Mesenchymal stem cell (in vitro differentiated cells and primary cell): ENCODE results near the gene NDST1.

Experiments used
- DNase-seq: peaks from one replicate; pipeline ENCODE4 v3.0.0-alpha.2; 2013
- H2AFZ ChIP-seq: one replicate; pipeline ENCODE4 v1.6.1; 2013; ENCODE audit warnings: low read depth, mild to moderate bottlenecking, control low read depth, inconsistent platforms, low read length, moderate library complexity
- H2AK5ac ChIP-seq: 2 replicates; pipeline ENCODE4 v1.6.1; 2013; ENCODE audit warnings: low read length, moderate library complexity, mild to moderate bottlenecking, inconsistent platforms; ENCODE audit not compliant: severe bottlenecking
- H2BK120ac ChIP-seq: one replicate; pipeline ENCODE4 v1.6.1; 2013; ENCODE audit warnings: low read depth, mild to moderate bottlenecking, inconsistent platforms, low read length, moderate library complexity
- H2BK12ac ChIP-seq, 2 experiments: one replicate each; pipeline ENCODE4 v1.6.1; 2013; ENCODE audit warnings: inconsistent platforms in 2 of 2, low read length in 2 of 2, mild to moderate bottlenecking in 2 of 2, moderate library complexity in 2 of 2, control low read depth in 1 of 2
- H2BK15ac ChIP-seq: one replicate; pipeline ENCODE4 v1.6.1; 2013; ENCODE audit warnings: mild to moderate bottlenecking, low read depth, inconsistent platforms; ENCODE audit not compliant: poor library complexity, severe bottlenecking
- H2BK5ac ChIP-seq: 2 replicates; pipeline ENCODE4 v1.6.1; 2013; ENCODE audit warnings: low read depth, mild to moderate bottlenecking, low read length, control low read depth, inconsistent platforms; ENCODE audit not compliant: poor library complexity, severe bottlenecking
- H3K14ac ChIP-seq, 2 experiments: one replicate each; pipeline ENCODE4 v1.6.1; 2013; ENCODE audit warnings: inconsistent platforms in 2 of 2, low read length in 2 of 2, control low read depth in 1 of 2, mild to moderate bottlenecking in 1 of 2, moderate library complexity in 1 of 2
- H3K18ac ChIP-seq, 2 experiments: one replicate each; pipeline ENCODE4 v1.6.1; 2013; ENCODE audit warnings: inconsistent platforms in 2 of 2, low read length in 2 of 2, control low read depth in 1 of 2, low read depth in 1 of 2, mild to moderate bottlenecking in 1 of 2
- H3K23ac ChIP-seq, 2 experiments: one replicate each; pipeline ENCODE4 v1.6.1; 2013; ENCODE audit warnings: inconsistent platforms in 2 of 2, low read length in 2 of 2, mild to moderate bottlenecking in 2 of 2, moderate library complexity in 2 of 2, control low read depth in 1 of 2
- H3K27ac ChIP-seq: 2 replicates; pipeline ENCODE4 v1.5.1; 2013; ENCODE audit warnings: mild to moderate bottlenecking, moderate library complexity, low read length, control low read depth, inconsistent platforms; ENCODE audit not compliant: poor library complexity, severe bottlenecking
- H3K27me3 ChIP-seq, 2 experiments: 2 replicates each; pipeline versions ENCODE4 v1.6.1 to v1.7.0; 2013; ENCODE audit warnings: low read length in 2 of 2, mild to moderate bottlenecking in 2 of 2, moderate library complexity in 2 of 2, control low read depth in 1 of 2, inconsistent platforms in 1 of 2; ENCODE audit not compliant: control insufficient read depth in 1 of 2, insufficient read depth in 1 of 2
- H3K36me3 ChIP-seq, 2 experiments: 2 replicates each; pipeline versions ENCODE4 v1.6.1 to v1.7.0; 2013; ENCODE audit warnings: low read length in 2 of 2, control low read depth in 1 of 2, inconsistent platforms in 1 of 2, low read depth in 1 of 2, mild to moderate bottlenecking in 1 of 2; ENCODE audit not compliant: insufficient read depth in 2 of 2, control insufficient read depth in 1 of 2
- H3K4ac ChIP-seq, 2 experiments: one replicate each; pipeline ENCODE4 v1.6.1; 2013; ENCODE audit warnings: inconsistent platforms in 2 of 2, low read length in 2 of 2, mild to moderate bottlenecking in 2 of 2, moderate library complexity in 2 of 2, control low read depth in 1 of 2, low read depth in 1 of 2
- H3K4me1 ChIP-seq: 2 replicates; pipeline ENCODE4 v1.6.1; 2013; ENCODE audit warnings: low read depth, low read length, control low read depth; ENCODE audit not compliant: control insufficient read depth, insufficient read depth
- H3K4me2 ChIP-seq: 2 replicates; pipeline ENCODE4 v1.6.1; 2013; ENCODE audit warnings: low read length, mild to moderate bottlenecking, inconsistent platforms; ENCODE audit not compliant: poor library complexity, severe bottlenecking
- H3K4me3 ChIP-seq, 2 experiments: 2 replicates each; pipeline versions ENCODE4 v1.5.1 to v1.7.0; 2013; ENCODE audit warnings: low read length in 2 of 2, mild to moderate bottlenecking in 2 of 2, control low read depth in 1 of 2, low read depth in 1 of 2; ENCODE audit not compliant: insufficient read depth in 1 of 2
- H3K79me1 ChIP-seq: replicated peaks from 2 replicates; pipeline ENCODE4 v1.6.1; 2013; ENCODE audit warnings: mild to moderate bottlenecking, control low read depth, low read length, inconsistent platforms; ENCODE audit not compliant: poor library complexity, severe bottlenecking
- H3K9ac ChIP-seq: 2 replicates; pipeline ENCODE4 v1.7.0; 2013; ENCODE audit warnings: mild to moderate bottlenecking, low read length, moderate library complexity
- H3K9me3 ChIP-seq: 2 replicates; pipeline ENCODE4 v1.7.0; 2013; ENCODE audit warnings: mild to moderate bottlenecking, low read length; ENCODE audit not compliant: control insufficient read depth
- H4K8ac ChIP-seq: one replicate; pipeline ENCODE4 v1.6.1; 2013; ENCODE audit warnings: inconsistent platforms, mild to moderate bottlenecking, low read length, moderate library complexity
- H4K91ac ChIP-seq: one replicate; pipeline ENCODE4 v1.6.1; 2013; ENCODE audit warnings: mild to moderate bottlenecking, low read length, inconsistent platforms
- WGBS: methylation state at CpG from one replicate; pipeline ENCODE4 v1.1.7; 2013; ENCODE audit warnings: mixed read lengths; 5-methylcytosine and 5-hydroxymethylcytosine counted together

NDST1 gene

DNA sequence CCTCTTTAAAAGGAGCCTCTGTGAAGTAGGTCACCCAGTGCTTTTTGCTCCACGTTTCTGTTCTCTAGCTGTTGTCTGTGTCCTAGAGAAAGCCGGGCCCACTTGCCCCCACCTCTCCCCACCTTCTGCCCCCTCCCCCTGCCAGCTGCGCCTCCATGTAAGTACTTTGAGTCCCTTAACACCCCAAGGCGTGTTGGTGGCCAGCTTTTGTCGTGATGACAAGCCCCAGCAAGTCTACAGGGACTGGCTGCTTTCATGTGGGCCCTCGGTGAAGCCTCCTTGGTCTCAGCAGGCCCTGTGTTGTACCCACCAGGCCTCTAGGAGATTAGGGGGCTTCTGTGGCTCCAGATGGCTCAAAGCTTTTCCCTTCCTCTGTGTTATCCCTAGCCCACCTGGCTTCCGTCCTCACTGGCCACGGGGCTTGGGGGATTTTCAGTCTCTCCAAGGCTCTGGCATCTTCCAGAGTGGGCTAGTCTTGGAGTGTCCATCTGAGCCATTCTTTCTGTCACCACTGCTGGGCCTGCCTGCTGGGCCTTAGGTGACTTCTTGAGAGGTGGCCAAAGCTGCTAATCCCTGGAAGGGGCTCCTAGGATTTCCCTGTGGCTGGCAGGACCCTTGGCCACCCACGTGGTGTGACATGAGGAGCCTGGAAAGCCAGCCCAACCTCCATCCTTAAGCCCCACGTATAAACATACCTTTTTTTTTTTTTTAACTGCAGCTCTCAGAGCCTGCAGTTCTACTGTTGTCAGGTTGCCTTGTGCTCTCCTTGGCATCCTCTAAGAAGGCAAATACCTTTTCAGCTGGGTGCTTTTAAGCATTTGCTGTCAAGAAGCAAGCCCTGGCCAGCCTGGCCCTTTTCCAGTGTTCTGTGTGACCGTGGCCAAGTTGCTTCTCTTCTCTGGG, 1.1 kb upstream of the NDST1 start:
- Histone ChIP-seq H2AFZ (no peak overlapping the region), H2BK120ac (no peak overlapping the region), H3K36me3 (peaks cover 6 to 58% of the 10 kb centered on the region in 2 experiments), H4K91ac (no peak overlapping the region), H3K4me3 (no peak overlapping the region), H2AK5ac (no peak overlapping the region), H4K8ac (no peak overlapping the region), H3K79me1 (no peaks in the 10 kb centered on the region), H3K14ac (no peak overlapping the region), H3K4ac (no peak overlapping the region), H3K18ac (peak overlapping the region in 1 of 2 experiments; percentile 1), H2BK5ac (no peak overlapping the region), H3K4me2 (no peak overlapping the region), H3K9ac (peak overlapping the region; percentile 17), H3K4me1 (peaks cover 75% of the 10 kb centered on the region), H3K9me3 (no peaks in the 10 kb centered on the region), H3K27ac (peak overlapping the region; percentile 27), H3K23ac (no peak overlapping the region), H3K27me3 (no peaks in the 10 kb centered on the region), H2BK12ac (no peak overlapping the region), H2BK15ac (no peak overlapping the region)
- DNase-seq: no peak
- WGBS: 83% methylated on average over 11 of the region's 11 CpGs

DNA sequence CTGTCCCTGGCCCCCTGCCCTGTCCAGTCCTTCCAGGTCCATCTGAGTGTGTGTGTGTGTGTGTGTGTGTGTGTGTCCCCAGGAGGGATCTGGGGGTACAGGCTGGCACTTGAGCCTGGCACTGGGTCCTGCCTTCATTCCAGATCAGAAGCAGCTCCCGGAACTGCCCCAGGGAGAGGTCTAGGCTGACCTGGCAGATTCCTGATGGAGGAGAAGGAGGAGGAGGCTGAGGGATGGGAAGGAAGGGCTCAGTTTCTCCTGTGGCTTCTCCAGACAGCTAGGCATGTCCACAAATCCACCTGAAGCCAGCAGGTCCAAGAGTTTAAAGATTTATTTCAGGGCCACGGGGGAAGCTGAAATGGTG, 328 bp downstream of the NDST1 start:
- H2AFZ ChIP-seq: no peak overlapping the region
- no peak overlapping the region for H3K4ac ChIP-seq
- H3K4me2 ChIP-seq: no peak overlapping the region
- H3K9me3 ChIP-seq: no peaks in the 10 kb centered on the region
- no peak overlapping the region for H2BK12ac ChIP-seq
- H3K4me1 ChIP-seq: peaks cover 70% of the 10 kb centered on the region
- WGBS: 77% methylated on average over 2 of the region's 2 CpGs
- H3K23ac ChIP-seq: peak overlapping the region in 1 of 2 experiments; percentile 57
- no peaks in the 10 kb centered on the region for H3K27me3 ChIP-seq
- no peak overlapping the region for H3K14ac ChIP-seq
- no peak overlapping the region for H2BK5ac ChIP-seq
- H2AK5ac ChIP-seq: peak overlapping the region; percentile 14
- no peaks in the 10 kb centered on the region for H3K79me1 ChIP-seq
- no peak overlapping the region for H3K27ac ChIP-seq
- H4K8ac ChIP-seq: no peak overlapping the region
- H3K18ac ChIP-seq: no peak overlapping the region
- H2BK15ac ChIP-seq: peak overlapping the region; percentile 26
- no peak overlapping the region for H3K4me3 ChIP-seq
- no peak overlapping the region for H3K9ac ChIP-seq
- no peak for DNase-seq
- peaks cover 6 to 48% of the 10 kb centered on the region in 2 experiments for H3K36me3 ChIP-seq
- H2BK120ac ChIP-seq: no peak overlapping the region
- H4K91ac ChIP-seq: peak overlapping the region; percentile 43

DNA sequence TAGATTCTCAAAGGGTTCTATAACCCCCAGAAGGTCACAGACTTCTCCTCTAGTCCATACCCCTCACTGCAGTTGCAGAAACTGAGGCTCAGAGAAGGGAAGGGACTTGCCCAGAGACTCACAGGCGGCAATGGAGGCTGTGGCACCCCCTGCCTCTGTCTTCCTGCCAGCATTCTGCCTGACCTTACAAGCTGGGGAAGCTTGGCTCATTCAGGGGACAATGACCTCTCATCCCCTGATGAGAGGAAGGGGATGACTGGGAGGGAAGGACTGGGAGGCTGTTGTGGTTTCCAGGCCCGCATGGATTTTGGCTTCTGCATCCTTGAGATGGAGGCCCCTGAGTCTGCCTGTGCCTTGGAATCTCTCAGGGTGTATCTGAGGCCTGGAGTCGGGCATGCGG, 897 bp downstream of the NDST1 start:
- Histone ChIP-seq H3K4me3 (no peak overlapping the region), H3K4me1 (peaks cover 66% of the 10 kb centered on the region), H3K9ac (no peak overlapping the region), H2BK15ac (no peak overlapping the region), H3K4me2 (no peak overlapping the region), H3K14ac (peak overlapping the region in 1 of 2 experiments; percentile 19), H3K36me3 (peaks cover 6 to 49% of the 10 kb centered on the region in 2 experiments), H3K9me3 (no peaks in the 10 kb centered on the region), H2AK5ac (no peak overlapping the region), H3K23ac (peak overlapping the region in 1 of 2 experiments; percentile 57), H2BK5ac (no peak overlapping the region), H3K18ac (no peak overlapping the region), H3K27me3 (no peaks in the 10 kb centered on the region), H2BK12ac (no peak overlapping the region), H4K8ac (no peak overlapping the region), H3K27ac (no peak overlapping the region), H2AFZ (no peak overlapping the region), H2BK120ac (no peak overlapping the region), H3K79me1 (no peaks in the 10 kb centered on the region), H4K91ac (no peak overlapping the region), H3K4ac (no peak overlapping the region)
- no peak for DNase-seq
- 81% methylated on average over 4 of the region's 4 CpGs for WGBS

DNA sequence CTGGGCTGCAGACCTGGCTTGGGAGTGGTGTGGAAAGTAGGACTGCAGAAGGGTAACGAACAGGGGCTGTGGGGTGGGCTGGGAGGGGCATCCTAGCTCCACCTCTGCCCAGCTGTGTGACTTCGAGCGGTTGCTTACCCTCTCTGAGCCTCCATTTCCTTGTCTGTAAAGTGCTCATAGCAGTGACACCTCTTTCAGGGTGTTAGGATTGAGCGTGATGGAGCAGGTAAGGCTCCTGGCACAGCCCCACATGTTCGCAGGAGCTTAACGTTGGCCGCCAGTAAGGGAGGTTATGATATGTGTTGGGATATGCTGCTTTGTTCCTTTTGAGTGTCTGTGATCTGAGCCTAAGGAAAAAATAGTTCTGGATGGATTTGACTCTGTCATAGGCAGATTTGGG, 2.1 kb downstream of the NDST1 start:
- Histone ChIP-seq H3K4ac (no peak overlapping the region), H2BK12ac (no peak overlapping the region), H2AFZ (no peak overlapping the region), H2BK15ac (no peak overlapping the region), H2AK5ac (peak overlapping the region; percentile 29), H2BK120ac (no peak overlapping the region), H3K4me2 (no peak overlapping the region), H3K9me3 (no peaks in the 10 kb centered on the region), H3K27ac (peak overlapping the region; percentile 55), H3K18ac (no peak overlapping the region), H3K4me1 (peaks cover 60% of the 10 kb centered on the region), H3K36me3 (peaks cover 6 to 50% of the 10 kb centered on the region in 2 experiments), H2BK5ac (no peak overlapping the region), H4K8ac (no peak overlapping the region), H3K23ac (no peak overlapping the region), H3K9ac (no peak overlapping the region), H3K4me3 (no peak overlapping the region), H4K91ac (no peak overlapping the region), H3K27me3 (no peaks in the 10 kb centered on the region), H3K14ac (no peak overlapping the region), H3K79me1 (no peaks in the 10 kb centered on the region)
- DNase-seq: no peak
- WGBS: 88% methylated on average over 7 of the region's 7 CpGs
